Activated B cell treated with CpG ODN at 0.5 μM for 24 hours (primary cell): Measurements from ENCODE around the gene RIN3. TPM values are rescaled to one million over a fixed set of nuclear protein-coding genes. Genes with fewer than 3 reads are reported as not detected.

Experiments used
- ATAC-seq: fragments of 200-7000 bp; cut with Tn5 transposase; one replicate; pipeline ENCODE4 v1.10.0; 2021; ENCODE audit warnings: low read depth, mild to moderate bottlenecking, moderate library complexity
- CTCF ChIA-PET: fragments of 350-600 bp; sonication (Branson Sonifier 250); formaldehyde crosslinking; loops from one replicate; lab custom pipeline; 2021; ENCODE audit warnings: antibody characterized with exemption; lab: Charles Lee
- POLR2A ChIA-PET: fragments of 350-600 bp; sonication (Branson Sonifier 250); formaldehyde crosslinking; loops from one replicate; lab custom pipeline; 2021; ENCODE audit warnings: antibody characterized with exemption; lab: Charles Lee
- DNase-seq: peaks from one replicate; pipeline ENCODE4 v3.0.0; 2022
- H3K27ac Mint-ChIP-seq: one replicate; pipeline ENCODE4 v1.8.0; 2020; ENCODE audit warnings: mixed read lengths
- H3K27me3 Mint-ChIP-seq: one replicate; pipeline ENCODE4 v1.8.0; 2021; ENCODE audit warnings: mixed read lengths
- H3K36me3 Mint-ChIP-seq: one replicate; pipeline ENCODE4 v1.8.0; 2021; ENCODE audit warnings: low read depth, mixed read lengths
- H3K4me1 Mint-ChIP-seq: one replicate; pipeline ENCODE4 v1.8.0; 2021; ENCODE audit warnings: mixed read lengths
- H3K4me3 Mint-ChIP-seq: one replicate; pipeline ENCODE4 v1.8.0; 2020; ENCODE audit warnings: mild to moderate bottlenecking, mixed read lengths
- H3K9me3 Mint-ChIP-seq: one replicate; pipeline ENCODE4 v1.8.0; 2020; ENCODE audit warnings: mixed read lengths
- CTCF ChIP-seq: fragments of 200-600 bp; IDR thresholded peaks from one replicate; pipeline ENCODE4 v1.8.0; 2022; ENCODE audit warnings: antibody characterized with exemption, mild to moderate bottlenecking
- intact Hi-C: fragments of 100-400 bp; cut with micrococcal nuclease; formaldehyde crosslinking; loops from one replicate; pipeline ENCODE4 v1.15.1; 2024
- total RNA-seq: library from RNA; stranded (reverse); gene quantifications from 2 replicates; pipeline ENCODE4 v1.2.3, GENCODE V29; 2022

RIN3 gene
- total RNA-seq, 1 donor from 2014 or later: 62.6 TPM

- ChIA-PET CTCF (no interaction called here), POLR2A (no interaction called here)
- TF ChIP-seq CTCF: no peak
- H3K4me1 Mint-ChIP-seq: peaks cover 8% of the 10 kb centered on the region
- no peaks in the 10 kb centered on the region for H3K27me3 Mint-ChIP-seq
- no peak overlapping the region for H3K4me3 Mint-ChIP-seq
- no peak overlapping the region for H3K27ac Mint-ChIP-seq
- H3K36me3 Mint-ChIP-seq: peaks cover 2% of the 10 kb centered on the region
- ATAC-seq (no peak), DNase-seq (no peak)
- intact Hi-C loops: no loop called here
- no peaks in the 10 kb centered on the region for H3K9me3 Mint-ChIP-seq
These were observed 11.1 kb downstream of the RIN3 start for GRCh38 chr14:92524602-92525185.

- Mint-ChIP-seq H3K4me1 (peaks cover 14% of the 10 kb centered on the region), H3K36me3 (peaks cover 2% of the 10 kb centered on the region), H3K4me3 (no peak overlapping the region), H3K9me3 (no peaks in the 10 kb centered on the region), H3K27ac (no peak overlapping the region), H3K27me3 (no peaks in the 10 kb centered on the region)
- ATAC-seq: no peak
- TF ChIP-seq CTCF: no peak
- CTCF ChIA-PET: no interaction called here
- POLR2A ChIA-PET: no interaction called here
- intact Hi-C loops: no loop called here
- DNase-seq: no peak
These were observed 11.9 kb downstream of the RIN3 start for GRCh38 chr14:92525322-92526095.

GRCh38 chr14:92527721-92528120, 14.1 kb downstream of the RIN3 start:
- H3K4me1 Mint-ChIP-seq: peaks cover 32% of the 10 kb centered on the region
- POLR2A ChIA-PET: interaction anchor here (0.6 kb wide), 1 partner anchor 39 kb away, joined by 3 read pairs; no protein-coding TSS in a partner anchor
- H3K4me3 Mint-ChIP-seq: no peak overlapping the region
- intact Hi-C loops: no loop called here
- H3K36me3 Mint-ChIP-seq: no peaks in the 10 kb centered on the region
- TF ChIP-seq CTCF: no peak
- ATAC-seq (no peak), DNase-seq (no peak)
- no peaks in the 10 kb centered on the region for H3K9me3 Mint-ChIP-seq
- no peaks in the 10 kb centered on the region for H3K27me3 Mint-ChIP-seq
- H3K27ac Mint-ChIP-seq: no peak overlapping the region
- CTCF ChIA-PET: no interaction called here

GRCh38 chr14:92528486-92529100, 15.0 kb downstream of the RIN3 start:
- POLR2A ChIA-PET: no interaction called here
- no peak overlapping the region for H3K27ac Mint-ChIP-seq
- no peaks in the 10 kb centered on the region for H3K9me3 Mint-ChIP-seq
- DNase-seq (no peak), ATAC-seq (no peak)
- TF ChIP-seq CTCF: no peak
- intact Hi-C loops: no loop called here
- peaks cover 34% of the 10 kb centered on the region for H3K4me1 Mint-ChIP-seq
- H3K27me3 Mint-ChIP-seq: no peaks in the 10 kb centered on the region
- H3K36me3 Mint-ChIP-seq: no peaks in the 10 kb centered on the region
- CTCF ChIA-PET: no interaction called here
- no peak overlapping the region for H3K4me3 Mint-ChIP-seq

- Mint-ChIP-seq H3K4me1 (peaks cover 41% of the 10 kb centered on the region), H3K27me3 (no peaks in the 10 kb centered on the region), H3K27ac (no peak overlapping the region), H3K36me3 (no peaks in the 10 kb centered on the region), H3K4me3 (no peak overlapping the region), H3K9me3 (no peaks in the 10 kb centered on the region)
- no peak for ATAC-seq
- no peak for DNase-seq
- intact Hi-C loops: no loop called here
- TF ChIP-seq CTCF: no peak
- ChIA-PET POLR2A (no interaction called here), CTCF (no interaction called here)
These were observed 16.3 kb downstream of the RIN3 start for GRCh38 chr14:92529903-92530302.
